ENCODE data around the gene TIMM50. TPM values are rescaled to one million over a fixed set of nuclear protein-coding genes. Genes with fewer than 3 reads are reported as not detected.

TIMM50 gene
- polyA plus RNA-seq, 1 of the 3 experiments (the other 2 are of a cell fraction): 98.1 TPM

DNA sequence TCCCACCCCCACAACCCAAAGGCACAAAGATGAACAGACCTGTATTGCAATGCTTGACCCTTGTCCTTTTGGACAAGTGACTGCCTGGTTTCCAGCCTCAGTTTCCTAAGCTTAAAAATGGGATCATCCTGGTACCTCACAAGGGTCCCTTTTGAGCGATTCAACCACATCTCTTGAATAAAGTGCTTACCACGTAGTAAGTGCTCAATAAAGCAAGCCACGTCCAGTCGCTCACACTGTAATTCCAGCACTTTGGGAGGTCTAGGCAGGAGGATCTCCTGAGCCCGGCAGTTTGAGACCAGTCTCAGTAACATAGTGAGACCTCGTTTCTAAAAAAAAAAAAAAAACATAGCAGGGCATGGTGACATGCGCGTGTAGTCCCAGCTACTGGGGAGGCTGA, 19.3 kb downstream of the TIMM50 start:
- ChIA-PET CTCF (interaction anchor here (1.0 to 3.0 kb wide), 4 partner anchors 10 to 39 kb away, joined by 3 to 15 read pairs (median 9); partner anchors contain the start of gene EID2B), POLR2A (no interaction called here)
- no peak for DNase-seq
- Histone ChIP-seq H2AFZ (ENCODE audit: low read depth) (no peak overlapping the region), H3F3A (replicated peaks; ENCODE audit: insufficient read depth) (no peaks in the 10 kb centered on the region), H4K20me1 (ENCODE audit: insufficient read depth) (no peaks in the 10 kb centered on the region), H3K9me3 (no peaks in the 10 kb centered on the region), H3K36me3 (replicated peaks in 1 of 2; ENCODE audit: control insufficient read depth in 1 of 2, insufficient read depth in 2 of 2, low read length in 1 of 2) (no peaks in the 10 kb centered on the region), H3K4me3 (ENCODE audit: low read depth in 2 of 2, low read length in 1 of 2) (no peak overlapping the region), H3K27me3 (ENCODE audit: insufficient read depth) (no peaks in the 10 kb centered on the region; the same call in 1 of the 2 replicates), H3K4me2 (no peak overlapping the region), H3K4me1 (ENCODE audit: control insufficient read depth in 1 of 2, insufficient read depth in 2 of 2, low read depth in 1 of 2, low read length in 1 of 2) (peaks cover 0 to 9% of the 10 kb centered on the region in 2 experiments; a peak in 1 of 4 replicates), H3K79me2 (ENCODE audit: insufficient read depth) (no peaks in the 10 kb centered on the region), H3K9ac (no peak overlapping the region), H3K9me2 (no peaks in the 10 kb centered on the region), H3K27ac (ENCODE audit: low read depth in 2 of 2, low read length in 1 of 2) (no peak overlapping the region)
- no peak for TF ChIP-seq FOXJ3 (CRISPR knock-in tag; IDR thresholded peaks at IDR 0.05)
- TF ChIP-seq JUND (IDR thresholded peaks at IDR 0.05): no peak
- TF ChIP-seq SIN3A (IDR thresholded peaks at IDR 0.05; ENCODE audit: borderline replicate concordance, low read depth, low read length): no peak
- TF ChIP-seq RXRA (IDR thresholded peaks at IDR 0.05; ENCODE audit: borderline replicate concordance, low read depth): no peak
- no peak for TF ChIP-seq YY1 (IDR thresholded peaks at IDR 0.05; ENCODE audit: low read depth)
- TF ChIP-seq TEAD4 (IDR thresholded peaks at IDR 0.05; ENCODE audit: borderline replicate concordance, insufficient read depth): no peak
- TF ChIP-seq FOXM1 (IDR thresholded peaks at IDR 0.05; ENCODE audit: low read depth): no peak
- TF ChIP-seq GABPA (IDR thresholded peaks at IDR 0.05; ENCODE audit: low read depth): no peak
- TF ChIP-seq, protein P1, sequence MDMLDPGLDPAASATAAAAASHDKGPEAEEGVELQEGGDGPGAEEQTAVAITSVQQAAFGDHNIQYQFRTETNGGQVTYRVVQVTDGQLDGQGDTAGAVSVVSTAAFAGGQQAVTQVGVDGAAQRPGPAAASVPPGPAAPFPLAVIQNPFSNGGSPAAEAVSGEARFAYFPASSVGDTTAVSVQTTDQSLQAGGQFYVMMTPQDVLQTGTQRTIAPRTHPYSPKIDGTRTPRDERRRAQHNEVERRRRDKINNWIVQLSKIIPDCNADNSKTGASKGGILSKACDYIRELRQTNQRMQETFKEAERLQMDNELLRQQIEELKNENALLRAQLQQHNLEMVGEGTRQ (IDR thresholded peaks at IDR 0.05; ENCODE audit: borderline replicate concordance, low read depth, low read length): no peak
- TF ChIP-seq EZH2phosphoT487 (IDR thresholded peaks at IDR 0.05; ENCODE audit: borderline replicate concordance, low read depth): no peak
- no peak for TF ChIP-seq NRF1 (IDR thresholded peaks at IDR 0.05; ENCODE audit: low read depth, low read length)
- TF ChIP-seq EP300 (IDR thresholded peaks at IDR 0.05; ENCODE audit: borderline replicate concordance in 1 of 2, low read depth in 1 of 2, low read length in 1 of 2): no peak
- no peak for TF ChIP-seq TCF12 (IDR thresholded peaks at IDR 0.05)
- WGBS (ENCODE audit: low lambda C conversion rate): 57% methylated on average over 8 of the region's 8 CpGs

- Histone ChIP-seq H3K4me1 (ENCODE audit: control insufficient read depth in 1 of 2, insufficient read depth in 2 of 2, low read depth in 1 of 2, low read length in 1 of 2) (peaks cover 0 to 9% of the 10 kb centered on the region in 2 experiments; a peak in 1 of 4 replicates), H3K27ac (ENCODE audit: low read depth in 2 of 2, low read length in 1 of 2) (no peak overlapping the region), H3K27me3 (ENCODE audit: insufficient read depth) (no peaks in the 10 kb centered on the region; the same call in 1 of the 2 replicates), H4K20me1 (ENCODE audit: insufficient read depth) (no peaks in the 10 kb centered on the region), H3F3A (replicated peaks; ENCODE audit: insufficient read depth) (no peaks in the 10 kb centered on the region), H3K4me2 (no peak overlapping the region), H3K36me3 (replicated peaks in 1 of 2; ENCODE audit: control insufficient read depth in 1 of 2, insufficient read depth in 2 of 2, low read length in 1 of 2) (no peaks in the 10 kb centered on the region), H3K4me3 (ENCODE audit: low read depth in 2 of 2, low read length in 1 of 2) (no peak overlapping the region), H3K9me3 (no peaks in the 10 kb centered on the region), H3K9ac (no peak overlapping the region), H3K9me2 (no peaks in the 10 kb centered on the region), H2AFZ (ENCODE audit: low read depth) (no peak overlapping the region), H3K79me2 (ENCODE audit: insufficient read depth) (no peaks in the 10 kb centered on the region)
- ChIA-PET POLR2A (no interaction called here), CTCF (interaction anchor here (1.0 to 3.0 kb wide), 3 partner anchors 26 to 39 kb away, joined by 3 to 15 read pairs (median 13); partner anchors contain the start of gene EID2B)
- no peak for TF ChIP-seq POLR2AphosphoS5 (IDR thresholded peaks at IDR 0.05; ENCODE audit: low read depth, low read length)
- TF ChIP-seq FOXM1 (IDR thresholded peaks at IDR 0.05; ENCODE audit: low read depth): no peak
- no peak for DNase-seq
- WGBS (ENCODE audit: low lambda C conversion rate): 25% methylated on average over 4 of the region's 4 CpGs
Measured at GRCh38 chr19:39500543-39500942, 19.9 kb downstream of the TIMM50 start.
